DOHH2 (cell line): Measurements from ENCODE around the gene IRGC.

Experiments used
- H3F3A ChIP-seq: fragments of 200-600 bp; sonication (generic), shearing (Covaris generic); 2 replicates; pipeline ENCODE4 v1.6.0; 2016; ENCODE audit warnings: antibody characterized with exemption, mild to moderate bottlenecking; ENCODE audit not compliant: control insufficient read depth, insufficient read depth
- H3K27ac ChIP-seq: fragments of 200-600 bp; sonication (generic); 2 replicates; pipeline ENCODE4 v1.5.1; 2014; ENCODE audit warnings: low read depth, mild to moderate bottlenecking, low read length, moderate library complexity
- H3K27me3 ChIP-seq: fragments of 200-600 bp; sonication (generic); 2 replicates; pipeline ENCODE4 v1.6.1; 2014; ENCODE audit warnings: mild to moderate bottlenecking, low read length, mixed read lengths; ENCODE audit not compliant: control insufficient read depth
- H3K36me3 ChIP-seq: fragments of 200-600 bp; sonication (generic); 2 replicates; pipeline ENCODE4 v1.6.1; 2014; ENCODE audit warnings: mild to moderate bottlenecking, low read length, moderate library complexity, mixed read lengths; ENCODE audit not compliant: control insufficient read depth
- H3K4me1 ChIP-seq: fragments of 200-600 bp; sonication (generic); 2 replicates; pipeline ENCODE4 v1.6.1; 2014; ENCODE audit warnings: mild to moderate bottlenecking, low read length, mixed read lengths; ENCODE audit not compliant: control insufficient read depth
- H3K4me2 ChIP-seq: fragments of 200-600 bp; sonication (generic); 2 replicates; pipeline ENCODE4 v1.6.0; 2014; ENCODE audit warnings: mild to moderate bottlenecking, low read length, moderate library complexity
- H3K4me3 ChIP-seq: fragments of 200-600 bp; sonication (generic); 2 replicates; pipeline ENCODE4 v1.5.1; 2014; ENCODE audit warnings: mild to moderate bottlenecking, low read length, mixed read lengths
- H3K79me2 ChIP-seq: fragments of 200-600 bp; sonication (generic); 2 replicates; pipeline ENCODE4 v1.6.1; 2014; ENCODE audit warnings: mild to moderate bottlenecking, low read length, mixed read lengths; ENCODE audit not compliant: control insufficient read depth
- H3K9me2 ChIP-seq: fragments of 200-600 bp; sonication (generic); replicated peaks from 2 replicates; pipeline ENCODE4 v1.6.1; 2014; ENCODE audit warnings: mild to moderate bottlenecking, low read length, mixed read lengths; ENCODE audit not compliant: control insufficient read depth
- H3K9me3 ChIP-seq: fragments of 200-600 bp; sonication (generic); 2 replicates; pipeline ENCODE4 v1.6.1; 2014; ENCODE audit warnings: antibody characterized with exemption, low read length, mixed read lengths; ENCODE audit not compliant: control insufficient read depth, insufficient read depth
- H4K20me1 ChIP-seq: fragments of 200-600 bp; sonication (generic); 2 replicates; pipeline ENCODE4 v1.6.0; 2014; ENCODE audit warnings: low read depth, mild to moderate bottlenecking, antibody characterized with exemption, low read length, moderate library complexity; ENCODE audit not compliant: control insufficient read depth, insufficient read depth
- EZH2phosphoT487 ChIP-seq: fragments of 200-600 bp; sonication (generic); IDR thresholded peaks from 2 replicates; pipeline ENCODE4 v1.6.1; 2017; ENCODE audit warnings: borderline replicate concordance, mild to moderate bottlenecking, antibody characterized with exemption, low read length, moderate library complexity, mixed read lengths
- TF ChIP-seq, protein P1 (sequence below): fragments of 200-600 bp; sonication (generic); IDR thresholded peaks from one replicate; pipeline ENCODE4 v1.5.1; 2014; ENCODE audit warnings: antibody characterized with exemption, mild to moderate bottlenecking, low read depth, low read length; ENCODE audit not compliant: poor library complexity, severe bottlenecking

Gene IRGC

GRCh38 chr19:43759515-43759914 lies 43.6 kb downstream of the IRGC start:
- peak overlapping the region; percentile 97 for H3K27ac ChIP-seq
- H3K9me3 ChIP-seq, result no peaks in the 10 kb centered on the region
- H3K4me1 ChIP-seq, result peaks cover 51% of the 10 kb centered on the region
- no peaks in the 10 kb centered on the region for H4K20me1 ChIP-seq
- peak overlapping the region; percentile 95 for H3K4me2 ChIP-seq
- peaks cover 28% of the 10 kb centered on the region for H3K79me2 ChIP-seq
- H3K27me3 ChIP-seq, result no peaks in the 10 kb centered on the region
- H3F3A ChIP-seq, result peaks cover 36% of the 10 kb centered on the region
- TF ChIP-seq, protein P1, sequence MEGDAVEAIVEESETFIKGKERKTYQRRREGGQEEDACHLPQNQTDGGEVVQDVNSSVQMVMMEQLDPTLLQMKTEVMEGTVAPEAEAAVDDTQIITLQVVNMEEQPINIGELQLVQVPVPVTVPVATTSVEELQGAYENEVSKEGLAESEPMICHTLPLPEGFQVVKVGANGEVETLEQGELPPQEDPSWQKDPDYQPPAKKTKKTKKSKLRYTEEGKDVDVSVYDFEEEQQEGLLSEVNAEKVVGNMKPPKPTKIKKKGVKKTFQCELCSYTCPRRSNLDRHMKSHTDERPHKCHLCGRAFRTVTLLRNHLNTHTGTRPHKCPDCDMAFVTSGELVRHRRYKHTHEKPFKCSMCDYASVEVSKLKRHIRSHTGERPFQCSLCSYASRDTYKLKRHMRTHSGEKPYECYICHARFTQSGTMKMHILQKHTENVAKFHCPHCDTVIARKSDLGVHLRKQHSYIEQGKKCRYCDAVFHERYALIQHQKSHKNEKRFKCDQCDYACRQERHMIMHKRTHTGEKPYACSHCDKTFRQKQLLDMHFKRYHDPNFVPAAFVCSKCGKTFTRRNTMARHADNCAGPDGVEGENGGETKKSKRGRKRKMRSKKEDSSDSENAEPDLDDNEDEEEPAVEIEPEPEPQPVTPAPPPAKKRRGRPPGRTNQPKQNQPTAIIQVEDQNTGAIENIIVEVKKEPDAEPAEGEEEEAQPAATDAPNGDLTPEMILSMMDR, result peak; percentile 64
- no peak for TF ChIP-seq EZH2phosphoT487
- H3K36me3 ChIP-seq, result peaks cover 25% of the 10 kb centered on the region
- peak overlapping the region; percentile 50 for H3K4me3 ChIP-seq
- H3K9me2 ChIP-seq, result no peaks in the 10 kb centered on the region

GRCh38 chr19:43760941-43761340 lies 45.1 kb downstream of the IRGC start:
- Histone ChIP-seq H3K9me3 (no peaks in the 10 kb centered on the region), H3K4me3 (no peak overlapping the region), H3K4me2 (no peak overlapping the region), H3K4me1 (peaks cover 59% of the 10 kb centered on the region), H3K79me2 (peaks cover 19% of the 10 kb centered on the region), H3K36me3 (peaks cover 31% of the 10 kb centered on the region), H3F3A (peaks cover 38% of the 10 kb centered on the region), H3K27ac (no peak overlapping the region), H3K9me2 (no peaks in the 10 kb centered on the region), H4K20me1 (no peaks in the 10 kb centered on the region), H3K27me3 (no peaks in the 10 kb centered on the region)
- TF ChIP-seq, protein P1, result no peak
- no peak for TF ChIP-seq EZH2phosphoT487

- H3K9me2 ChIP-seq, result no peaks in the 10 kb centered on the region
- H3K27me3 ChIP-seq, result no peaks in the 10 kb centered on the region
- H3K4me3 ChIP-seq, result no peak overlapping the region
- TF ChIP-seq, protein P1, result no peak
- TF ChIP-seq EZH2phosphoT487, result no peak
- no peak overlapping the region for H3K27ac ChIP-seq
- no peak overlapping the region for H3K4me2 ChIP-seq
- H4K20me1 ChIP-seq, result no peaks in the 10 kb centered on the region
- peaks cover 34% of the 10 kb centered on the region for H3K36me3 ChIP-seq
- no peaks in the 10 kb centered on the region for H3K9me3 ChIP-seq
- peaks cover 54% of the 10 kb centered on the region for H3K4me1 ChIP-seq
- peaks cover 30% of the 10 kb centered on the region for H3F3A ChIP-seq
- H3K79me2 ChIP-seq, result peaks cover 3% of the 10 kb centered on the region
Observed at GRCh38 chr19:43762814-43763213, 46.9 kb downstream of the IRGC start.
